Caco-2 (cell line): Measurements from ENCODE around the gene ACY1. TPM values are rescaled to one million over a fixed set of nuclear protein-coding genes. Genes with fewer than 3 reads are reported as not detected.
A peak's percentile ranks its signal among the peaks of the same experiment; 100 is the strongest.

Experiments
- BruUV-seq: library from RNA; stranded (reverse); fragments of 400-500 nt; replicated peaks from 2 replicates; lab custom pipeline; 2021; lab: Mats Ljungman, UMichigan
- CTCF ChIA-PET: fragments of 300-600 bp; sonication (Branson Sonifier 250); formaldehyde crosslinking; loops from one replicate; lab custom pipeline; 2022; ENCODE audit warnings: antibody characterized with exemption; lab: Charles Lee
- POLR2A ChIA-PET: fragments of 300-600 bp; sonication (Branson Sonifier 250); formaldehyde crosslinking; loops from one replicate; lab custom pipeline; 2022; ENCODE audit warnings: antibody characterized with exemption; lab: Charles Lee
- DNase-seq, 2 experiments: peaks; one replicate each; pipeline versions ENCODE4 v3.0.0 to v3.0.0-alpha.2; 2020 to 2022
- H3K27me3 ChIP-seq: replicated peaks from 2 replicates; pipeline ENCODE4 v1.6.0; 2011; ENCODE audit warnings: low read length; ENCODE audit not compliant: control insufficient read depth, insufficient read depth
- H3K36me3 ChIP-seq: 2 replicates; pipeline ENCODE4 v1.5.1; 2011; ENCODE audit warnings: low read length; ENCODE audit not compliant: control insufficient read depth, insufficient read depth
- H3K4me1 ChIP-seq: fragments of 250-450 bp; sonication (Bioruptor Pico); 2 replicates; pipeline ENCODE4 v1.5.1; 2020; ENCODE audit warnings: mild to moderate bottlenecking
- H3K4me3 ChIP-seq: 2 replicates; pipeline ENCODE4 v1.5.1; 2011; ENCODE audit warnings: low read depth, mild to moderate bottlenecking, control low read depth, low read length
- H3K9me3 ChIP-seq: fragments of 250-450 bp; sonication (Bioruptor Pico); 2 replicates; pipeline ENCODE4 v1.5.1; 2020; ENCODE audit warnings: mild to moderate bottlenecking, moderate library complexity
- H3K27ac Mint-ChIP-seq: one replicate; pipeline ENCODE4 v1.8.0; 2022; ENCODE audit warnings: mixed read lengths; ENCODE audit not compliant: unreplicated experiment
- H3K27me3 Mint-ChIP-seq: one replicate; pipeline ENCODE4 v1.8.0; 2022; ENCODE audit warnings: mixed read lengths; ENCODE audit not compliant: insufficient read depth, unreplicated experiment
- H3K36me3 Mint-ChIP-seq: one replicate; pipeline ENCODE4 v1.8.0; 2022; ENCODE audit warnings: mild to moderate bottlenecking, mixed read lengths; ENCODE audit not compliant: insufficient read depth, unreplicated experiment
- H3K4me1 Mint-ChIP-seq: one replicate; pipeline ENCODE4 v1.8.0; 2022; ENCODE audit warnings: low read depth, mixed read lengths; ENCODE audit not compliant: unreplicated experiment
- H3K4me3 Mint-ChIP-seq: one replicate; pipeline ENCODE4 v1.8.0; 2022; ENCODE audit warnings: mild to moderate bottlenecking, moderate library complexity, mixed read lengths; ENCODE audit not compliant: unreplicated experiment
- H3K9me3 Mint-ChIP-seq: one replicate; pipeline ENCODE4 v1.8.0; 2022; ENCODE audit warnings: mixed read lengths; ENCODE audit not compliant: unreplicated experiment
- intact Hi-C: fragments of 100-400 bp; cut with micrococcal nuclease; formaldehyde crosslinking; loops from one replicate; pipeline ENCODE4 v1.10.0; 2022; ENCODE audit not compliant: unreplicated experiment
- total RNA-seq: library from RNA; stranded (reverse); gene quantifications from 2 replicates; pipeline ENCODE4 v1.2.3, GENCODE V29; 2022
- TF ChIP-seq, protein P1 (sequence below), 2 experiments: fragments of 200-600 bp in 1 of 2; IDR thresholded peaks; 1 replicate in 1 of 2; 2 replicates in 1 of 2; pipeline versions ENCODE4 v1.5.1 to v1.8.0; 2011 to 2022; ENCODE audit warnings: antibody characterized with exemption in 1 of 2, control low read depth in 1 of 2, inconsistent platforms in 1 of 2, low read depth in 1 of 2, low read length in 1 of 2, mild to moderate bottlenecking in 1 of 2, moderate library complexity in 1 of 2; ENCODE audit not compliant: insufficient read depth in 1 of 2, severe bottlenecking in 1 of 2, unreplicated experiment in 1 of 2

Gene ACY1
- total RNA-seq, 1 experiment from 2014 or later = 62.4 TPM

- no TSS peak for BruUV-seq
- DNase-seq = no peak
- intact Hi-C loops = loop anchor here (2.0 kb wide), 1 partner anchor 53 kb away; no protein-coding TSS in a partner anchor
- Mint-ChIP-seq H3K9me3 (no peaks in the 10 kb centered on the region), H3K27me3 (no peaks in the 10 kb centered on the region), H3K4me3 (no peak overlapping the region), H3K36me3 (peaks cover 13% of the 10 kb centered on the region), H3K4me1 (peaks cover 7% of the 10 kb centered on the region), H3K27ac (peak overlapping the region; percentile 42)
- peaks cover 13% of the 10 kb centered on the region for H3K4me1 ChIP-seq
- POLR2A ChIA-PET = interaction anchor here (0.9 kb wide), 1 partner anchor 52 kb away, joined by 4 read pairs; the partner anchor contains the start of gene RPL29
- H3K36me3 ChIP-seq = no peaks in the 10 kb centered on the region
- H3K4me3 ChIP-seq = no peak overlapping the region
- H3K27me3 ChIP-seq = no peaks in the 10 kb centered on the region
- H3K9me3 ChIP-seq = no peaks in the 10 kb centered on the region
- TF ChIP-seq, protein P1, sequence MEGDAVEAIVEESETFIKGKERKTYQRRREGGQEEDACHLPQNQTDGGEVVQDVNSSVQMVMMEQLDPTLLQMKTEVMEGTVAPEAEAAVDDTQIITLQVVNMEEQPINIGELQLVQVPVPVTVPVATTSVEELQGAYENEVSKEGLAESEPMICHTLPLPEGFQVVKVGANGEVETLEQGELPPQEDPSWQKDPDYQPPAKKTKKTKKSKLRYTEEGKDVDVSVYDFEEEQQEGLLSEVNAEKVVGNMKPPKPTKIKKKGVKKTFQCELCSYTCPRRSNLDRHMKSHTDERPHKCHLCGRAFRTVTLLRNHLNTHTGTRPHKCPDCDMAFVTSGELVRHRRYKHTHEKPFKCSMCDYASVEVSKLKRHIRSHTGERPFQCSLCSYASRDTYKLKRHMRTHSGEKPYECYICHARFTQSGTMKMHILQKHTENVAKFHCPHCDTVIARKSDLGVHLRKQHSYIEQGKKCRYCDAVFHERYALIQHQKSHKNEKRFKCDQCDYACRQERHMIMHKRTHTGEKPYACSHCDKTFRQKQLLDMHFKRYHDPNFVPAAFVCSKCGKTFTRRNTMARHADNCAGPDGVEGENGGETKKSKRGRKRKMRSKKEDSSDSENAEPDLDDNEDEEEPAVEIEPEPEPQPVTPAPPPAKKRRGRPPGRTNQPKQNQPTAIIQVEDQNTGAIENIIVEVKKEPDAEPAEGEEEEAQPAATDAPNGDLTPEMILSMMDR (IDR thresholded peaks at IDR 0.05; ENCODE audit: insufficient read depth in 1 of 2, low read depth in 1 of 2, low read length in 1 of 2, severe bottlenecking in 1 of 2, unreplicated experiment in 1 of 2) = no peak
- CTCF ChIA-PET = interaction anchor here (0.6 to 2.4 kb wide), 2 partner anchors 39 to 363 kb away, joined by 3 to 41 read pairs; partner anchors contain the start of gene ACY1
These were observed 39.6 kb upstream of the ACY1 start for GRCh38 chr3:51943451-51944391.

- TF ChIP-seq, protein P1 (IDR thresholded peaks at IDR 0.05; ENCODE audit: insufficient read depth in 1 of 2, low read depth in 1 of 2, low read length in 1 of 2, severe bottlenecking in 1 of 2, unreplicated experiment in 1 of 2) = no peak
- Histone ChIP-seq H3K4me1 (peaks cover 13% of the 10 kb centered on the region), H3K9me3 (no peaks in the 10 kb centered on the region), H3K36me3 (no peaks in the 10 kb centered on the region), H3K27me3 (no peaks in the 10 kb centered on the region), H3K4me3 (no peak overlapping the region)
- no peaks in the 10 kb centered on the region for H3K27me3 Mint-ChIP-seq
- ChIA-PET POLR2A (interaction anchor here (0.6 kb wide), 1 partner anchor 407 kb away, joined by 3 read pairs; no protein-coding TSS in a partner anchor), CTCF (no interaction called here)
- H3K27ac Mint-ChIP-seq = peak overlapping the region; percentile 42
- H3K36me3 Mint-ChIP-seq = peaks cover 7% of the 10 kb centered on the region
- no peaks in the 10 kb centered on the region for H3K9me3 Mint-ChIP-seq
- H3K4me3 Mint-ChIP-seq = no peak overlapping the region
- DNase-seq = no peak
- peaks cover 7% of the 10 kb centered on the region for H3K4me1 Mint-ChIP-seq
- intact Hi-C loops = no loop called here
- no TSS peak for BruUV-seq
These were observed 38.8 kb upstream of the ACY1 start for GRCh38 chr3:51944451-51945021.
